Endothelial cell of umbilical vein (primary cell): ENCODE measurements around the gene EPC2.

Experiments
- CTCF ChIP-seq, 2 donors: IDR thresholded peaks; 1 replicate in 1 of 2; 2 replicates in 1 of 2; pipeline ENCODE4 v1.5.1; 2011; ENCODE audit warnings: low read length in 2 of 2, mild to moderate bottlenecking in 2 of 2, moderate library complexity in 2 of 2, control low read depth in 1 of 2, inconsistent platforms in 1 of 2, low read depth in 1 of 2; ENCODE audit not compliant: insufficient read depth in 1 of 2; ENCODE audit errors: extremely low read depth in 1 of 2
- EZH2 ChIP-seq: IDR thresholded peaks from 2 replicates; pipeline ENCODE4 v1.6.1; 2012; ENCODE audit warnings: borderline replicate concordance, low read depth, mild to moderate bottlenecking, moderate library complexity, low read length, inconsistent platforms; ENCODE audit not compliant: severe bottlenecking
- FOS ChIP-seq: IDR thresholded peaks from 2 replicates; pipeline ENCODE4 v1.6.1; 2011; ENCODE audit warnings: mild to moderate bottlenecking, low read length, moderate library complexity, borderline replicate concordance; ENCODE audit not compliant: insufficient read depth
- MAX ChIP-seq: IDR thresholded peaks from 2 replicates; pipeline ENCODE4 v1.6.1; 2011; ENCODE audit not compliant: insufficient read depth, insufficient read length
- POLR2A ChIP-seq: IDR thresholded peaks from 2 replicates; pipeline ENCODE4 v1.6.1; 2012; ENCODE audit warnings: low read depth, mild to moderate bottlenecking, control low read depth, low read length

- TF ChIP-seq CTCF (IDR thresholded peaks at IDR 0.05; ENCODE audit: extremely low read depth in 1 of 2, insufficient read depth in 1 of 2, low read depth in 1 of 2, low read length in 2 of 2) (no peak), MAX (no peak), FOS (no peak), EZH2 (no peak), POLR2A (no peak)
Measured at GRCh38 chr2:148667113-148667836, 22.7 kb downstream of the EPC2 start.
